Endothelial cell of umbilical vein (primary cell): ENCODE measurements around the gene ZNF282. TPM values are rescaled to one million over a fixed set of nuclear protein-coding genes. Genes with fewer than 3 reads are reported as not detected.

Experiments
- BruUV-seq: library from RNA; stranded (reverse); fragments of 400-500 nt; replicated peaks from 2 replicates; lab custom pipeline; 2021; lab: Mats Ljungman, UMichigan
- CTCF ChIA-PET: fragments of 300-600, 350-600 bp; sonication (Branson Sonifier 250); formaldehyde crosslinking; loops from one replicate; lab custom pipeline; 2021; ENCODE audit warnings: antibody characterized with exemption, inconsistent platforms; lab: Charles Lee
- POLR2A ChIA-PET: fragments of 300-600, 350-600 bp; sonication (Branson Sonifier 250); formaldehyde crosslinking; loops from one replicate; lab custom pipeline; 2021; ENCODE audit warnings: antibody characterized with exemption, inconsistent platforms; lab: Charles Lee
- DNase-seq: peaks from one replicate; pipeline ENCODE4 v3.0.0-alpha.2; 2011; ENCODE audit warnings: low read depth, low spot score
- FAIRE-seq: peaks from 2 replicates; lab custom pipeline; 2011; peaks lifted over from hg19 to GRCh38; lab: Jason Lieb, UNC
- H2AFZ ChIP-seq: 2 replicates; pipeline ENCODE4 v1.6.0; 2012; ENCODE audit warnings: low read depth, low read length, control low read depth, inconsistent platforms
- H3K27ac ChIP-seq: 2 replicates; pipeline ENCODE4 v1.5.1; 2011; ENCODE audit warnings: low read depth, mild to moderate bottlenecking, control low read depth, low read length, moderate library complexity; ENCODE audit not compliant: insufficient read depth
- H3K27me3 ChIP-seq, 2 experiments: 2 replicates each; pipeline versions ENCODE4 v1.6.0 to v1.6.1; 2011; ENCODE audit warnings: low read length in 2 of 2, mixed read lengths in 1 of 2; ENCODE audit not compliant: control insufficient read depth in 2 of 2, insufficient read depth in 2 of 2
- H3K36me3 ChIP-seq, 2 experiments: 2 replicates in 1 of 2; 3 replicates in 1 of 2; pipeline ENCODE4 v1.5.1; 2011; ENCODE audit warnings: low read length in 2 of 2, mild to moderate bottlenecking in 1 of 2, moderate library complexity in 1 of 2; ENCODE audit not compliant: control insufficient read depth in 2 of 2, insufficient read depth in 2 of 2; ENCODE audit errors: extremely low read depth in 1 of 2
- H3K4me1 ChIP-seq: 3 replicates; pipeline ENCODE4 v1.5.1; 2011; ENCODE audit warnings: mild to moderate bottlenecking, low read length; ENCODE audit not compliant: control insufficient read depth, insufficient read depth; ENCODE audit errors: extremely low read depth
- H3K4me2 ChIP-seq: 2 replicates; pipeline ENCODE4 v1.6.1; 2011; ENCODE audit warnings: low read length, control low read depth, mixed read lengths; ENCODE audit not compliant: insufficient read depth
- H3K4me3 ChIP-seq, 3 experiments: fragments of 200-600 bp in 1 of 3; sonication (generic), shearing (Covaris generic) in 1 of 3; replicated peaks in 1 of 3; 2 replicates each; pipeline ENCODE4 v1.5.1; 2011 to 2016; ENCODE audit warnings: control low read depth in 3 of 3, low read length in 3 of 3, mild to moderate bottlenecking in 2 of 3, inconsistent platforms in 1 of 3, low read depth in 1 of 3, moderate library complexity in 1 of 3; ENCODE audit not compliant: insufficient read depth in 1 of 3
- H3K79me2 ChIP-seq: 2 replicates; pipeline ENCODE4 v1.6.0; 2012; ENCODE audit warnings: low read length, inconsistent platforms; ENCODE audit not compliant: control insufficient read depth, insufficient read depth
- H3K9ac ChIP-seq: replicated peaks from 2 replicates; pipeline ENCODE3; 2011; ENCODE audit warnings: low read length, control low read depth; ENCODE audit not compliant: insufficient read depth; ENCODE audit errors: extremely low read depth
- H3K9me1 ChIP-seq: replicated peaks from 3 replicates; pipeline ENCODE4 v1.6.0; 2011; ENCODE audit warnings: mild to moderate bottlenecking, low read length; ENCODE audit not compliant: control insufficient read depth, insufficient read depth; ENCODE audit errors: extremely low read depth
- H3K9me3 ChIP-seq: replicated peaks from 2 replicates; pipeline ENCODE4 v1.5.1; 2012; ENCODE audit warnings: low read length, inconsistent platforms; ENCODE audit not compliant: control insufficient read depth, insufficient read depth
- H4K20me1 ChIP-seq: replicated peaks from 2 replicates; pipeline ENCODE3; 2011; ENCODE audit warnings: mild to moderate bottlenecking, low read length; ENCODE audit not compliant: control insufficient read depth, insufficient read depth; ENCODE audit errors: extremely low read depth
- CTCF ChIP-seq, 2 donors: IDR thresholded peaks; 1 replicate in 1 of 2; 2 replicates in 1 of 2; pipeline ENCODE4 v1.5.1; 2011; ENCODE audit warnings: low read length in 2 of 2, mild to moderate bottlenecking in 2 of 2, moderate library complexity in 2 of 2, control low read depth in 1 of 2, inconsistent platforms in 1 of 2, low read depth in 1 of 2; ENCODE audit not compliant: insufficient read depth in 1 of 2; ENCODE audit errors: extremely low read depth in 1 of 2
- GATA2 ChIP-seq: IDR thresholded peaks from 2 replicates; pipeline ENCODE4 v1.7.0; 2011; ENCODE audit warnings: low read depth, mild to moderate bottlenecking, moderate library complexity, mixed read lengths, low read length; ENCODE audit not compliant: insufficient read length, insufficient read depth
- POLR2A ChIP-seq: IDR thresholded peaks from 2 replicates; pipeline ENCODE4 v1.6.1; 2012; ENCODE audit warnings: low read depth, mild to moderate bottlenecking, control low read depth, low read length
- POLR2AphosphoS5 ChIP-seq: IDR thresholded peaks from 2 replicates; pipeline ENCODE4 v1.6.1; 2012; ENCODE audit warnings: low read depth, mild to moderate bottlenecking, control low read depth, low read length, moderate library complexity; ENCODE audit not compliant: insufficient read depth
- dilution Hi-C: fragments of 300-500 bp; cut with MboI; formaldehyde crosslinking; loops from one replicate; pipeline ENCODE4 v1.15.0; 2019; ENCODE audit warnings: low sequenced_read_pairs; ENCODE audit not compliant: extremely low pct_ligation_motif_present
- intact Hi-C: fragments of 100-400 bp; cut with micrococcal nuclease; formaldehyde crosslinking; loops from one replicate; pipeline ENCODE4 v1.10.0; 2022
- polyA plus RNA-seq, 4 experiments: library from polyadenylated mRNA; depleted of rRNA in 3 of 4; stranded (reverse) in 3 of 4; unstranded in 1 of 4; fragments of >200 nt; gene quantifications; 2 replicates each; pipeline versions ENCODE4 v1.2.1 to v1.2.3, GENCODE V29; 2011 to 2012; ENCODE audit warnings: missing spikeins in 1 of 4
- total RNA-seq: library from RNA; stranded (reverse); gene quantifications from 2 replicates; pipeline ENCODE4 v1.2.3, GENCODE V29; 2021

ZNF282 gene
- total and polyA plus RNA-seq, 2 donors (not counting 3 experiments of a cell fraction or from before 2014, with no cell fraction given) = 20.0 to 34.4 TPM

- Histone ChIP-seq H3K9me3 (no peaks in the 10 kb centered on the region), H3K27ac (peak within 1 kb of the TSS; percentile 57), H3K9me1 (no peaks in the 10 kb centered on the region), H3K36me3 (no peaks in the 10 kb centered on the region), H4K20me1 (no peaks in the 10 kb centered on the region), H3K79me2 (peaks cover 37% of the 10 kb centered on the region), H3K9ac (peak within 1 kb of the TSS; percentile 81), H2AFZ (peak within 1 kb of the TSS; percentile 93), H3K4me3 (peak within 1 kb of the TSS; percentile 74 to 98 (median 87)), H3K27me3 (no peaks in the 10 kb centered on the region), H3K4me1 (peaks cover 4% of the 10 kb centered on the region), H3K4me2 (peak within 1 kb of the TSS; percentile 69)
- DNase-seq (peak; percentile 75), FAIRE-seq (peak; percentile 72)
- BruUV-seq = no TSS peak
- intact Hi-C loops = loop anchor here (1.0 to 5.0 kb wide), 7 partner anchors 21 to 478 kb away; partner anchors contain the start of genes EZH2, PDIA4, ZNF282 and ZNF425
- POLR2A ChIA-PET = interaction anchor here (0.6 to 1.3 kb wide), 2 partner anchors 22 to 85 kb away, joined by 3 read pairs; no protein-coding TSS in a partner anchor
- dilution Hi-C loops = no loop called here
- CTCF ChIA-PET = interaction anchor here (0.6 to 3.3 kb wide), 29 partner anchors 9 to 1221 kb away, joined by 3 to 61 read pairs (median 5); partner anchors contain the start of genes ZNF282, ZNF425, ZNF783 and ZNF862
- TF ChIP-seq POLR2A = peak; percentile 63
- peak; percentile 71 for TF ChIP-seq POLR2AphosphoS5
- peak; percentile 42 to 79 for TF ChIP-seq CTCF (IDR thresholded peaks at IDR 0.05; ENCODE audit: extremely low read depth in 1 of 2, insufficient read depth in 1 of 2, low read depth in 1 of 2, low read length in 2 of 2)
- TF ChIP-seq GATA2 = no peak
These were observed 48.1 kb upstream of the ZNF282 start, which contains the start of gene ZNF398 for GRCh38 chr7:149147072-149147751. Gene ZNF398 (plus strand): TSS chr7:149147453. CDS start chr7:149147743, 290 bp downstream.
